ENCODE data around the gene LAMA5.

LAMA5 gene

GRCh38 chr20:62361799-62362589 is 5.1 kb downstream of the LAMA5 start:
- peaks cover 12 to 32% (median 25%) of the 10 kb centered on the region in 11 experiments for H3K27me3 ChIP-seq
- H3K27ac ChIP-seq: no peak overlapping the region; a peak in 1 of 22 replicates
- H4K20me1 ChIP-seq: peaks cover 5 to 83% (median 51%) of the 10 kb centered on the region in 11 experiments; a peak in 20 of 22 replicates
- H3K4me1 ChIP-seq: peaks cover 44 to 85% (median 73%) of the 10 kb centered on the region in 10 experiments
- TF ChIP-seq Cebpa-rat (IDR thresholded peaks at IDR 0.05): no peak
- 0 out of 22 replicates have a peak overlapping the region, but pooled peaks of 1 of the 11 experiments have one; percentile 14 for H3K9ac ChIP-seq
- H3K4me2 ChIP-seq: peak overlapping the region in 5 of 11 experiments; percentile 11 to 99 (median 99); a peak in 4 of 22 replicates
- no peaks in the 10 kb centered on the region; a peak in 1 of 22 replicates for H3K36me3 ChIP-seq
- H3K9me3 ChIP-seq (replicated peaks in 1 of 11): no peaks in the 10 kb centered on the region
- no peak overlapping the region for H3K4me3 ChIP-seq

GRCh38 chr20:62360854-62361798 is 6.0 kb downstream of the LAMA5 start:
- H3K9ac ChIP-seq: peak overlapping the region in 1 of 11 experiments; percentile 32; a peak in 1 of 22 replicates

GRCh38 chr20:62359491-62360121 is 7.5 kb downstream of the LAMA5 start:
- Histone ChIP-seq H3K4me1 (peaks cover 55 to 86% (median 75%) of the 10 kb centered on the region in 10 experiments), H3K9me3 (replicated peaks in 1 of 11) (no peaks in the 10 kb centered on the region), H4K20me1 (peaks cover 0 to 87% (median 46%) of the 10 kb centered on the region in 11 experiments; a peak in 19 of 22 replicates), H3K4me3 (no peak overlapping the region), H3K36me3 (no peaks in the 10 kb centered on the region; a peak in 1 of 22 replicates), H3K27me3 (peaks cover 0 to 13% (median 3%) of the 10 kb centered on the region in 11 experiments; a peak in 9 of 22 replicates), H3K27ac (peak overlapping the region in 1 of 11 experiments; percentile 61; a peak in 1 of 22 replicates), H3K9ac (peak overlapping the region in 2 of 11 experiments; percentile 4 to 14; a peak in 1 of 22 replicates), H3K4me2 (peak overlapping the region in 8 of 11 experiments; percentile 19 to 98 (median 96); a peak in 10 of 22 replicates)
- TF ChIP-seq Cebpa-rat (IDR thresholded peaks at IDR 0.05): no peak

More at GRCh38 chr20:62360854-62361798, 6.0 kb downstream of the LAMA5 start:
- H3K4me2 ChIP-seq: 0 out of 22 replicates have a peak overlapping the region, but pooled peaks of 1 of the 11 experiments have one; percentile 1
- peaks cover 46 to 86% (median 74%) of the 10 kb centered on the region in 10 experiments for H3K4me1 ChIP-seq
- H3K36me3 ChIP-seq: no peaks in the 10 kb centered on the region; a peak in 1 of 22 replicates
- no peak for TF ChIP-seq Cebpa-rat (IDR thresholded peaks at IDR 0.05)
- H3K27ac ChIP-seq: no peak overlapping the region; a peak in 1 of 22 replicates
- peaks cover 3 to 24% (median 16%) of the 10 kb centered on the region in 11 experiments for H3K27me3 ChIP-seq
- peaks cover 4 to 87% (median 59%) of the 10 kb centered on the region in 11 experiments; a peak in 20 of 22 replicates for H4K20me1 ChIP-seq
- H3K4me3 ChIP-seq: no peak overlapping the region
- H3K9me3 ChIP-seq (replicated peaks in 1 of 11): no peaks in the 10 kb centered on the region

- H4K20me1 ChIP-seq: peaks cover 0 to 86% (median 40%) of the 10 kb centered on the region in 11 experiments; a peak in 19 of 22 replicates
These were observed 8.0 kb downstream of the LAMA5 start for GRCh38 chr20:62359043-62359490.

GRCh38 chr20:62358171-62359042 is 8.7 kb downstream of the LAMA5 start:
- no peaks in the 10 kb centered on the region for H3K9me3 ChIP-seq (replicated peaks in 1 of 11)
- H3K4me2 ChIP-seq: peak overlapping the region; percentile 85 to 98 (median 96)
- H3K4me1 ChIP-seq: peaks cover 44 to 81% (median 68%) of the 10 kb centered on the region in 10 experiments
- H3K36me3 ChIP-seq: no peaks in the 10 kb centered on the region; a peak in 1 of 22 replicates
- peaks cover 0 to 13% (median 0%) of the 10 kb centered on the region in 11 experiments; a peak in 4 of 22 replicates for H3K27me3 ChIP-seq
- TF ChIP-seq Cebpa-rat (IDR thresholded peaks at IDR 0.05): no peak
- peak overlapping the region in 2 of 10 experiments; percentile 42 to 57; a peak in 3 of 20 replicates for H3K4me3 ChIP-seq
- H3K9ac ChIP-seq: peak overlapping the region in 10 of 11 experiments; percentile 19 to 66 (median 57); a peak in 12 of 22 replicates
- H3K27ac ChIP-seq: peak overlapping the region in 9 of 11 experiments; percentile 1 to 66 (median 47); a peak in 15 of 22 replicates
- peaks cover 0 to 79% (median 34%) of the 10 kb centered on the region in 11 experiments; a peak in 15 of 22 replicates for H4K20me1 ChIP-seq

More at GRCh38 chr20:62359043-62359490, 8.0 kb downstream of the LAMA5 start:
- Histone ChIP-seq H3K9me3 (replicated peaks in 1 of 11) (no peaks in the 10 kb centered on the region), H3K4me2 (peak overlapping the region in 10 of 11 experiments; percentile 19 to 98 (median 96); a peak in 18 of 22 replicates), H3K4me1 (peaks cover 50 to 84% (median 73%) of the 10 kb centered on the region in 10 experiments), H3K36me3 (no peaks in the 10 kb centered on the region; a peak in 1 of 22 replicates), H3K27ac (peak overlapping the region in 1 of 11 experiments; percentile 61; a peak in 2 of 22 replicates), H3K9ac (peak overlapping the region in 2 of 11 experiments; percentile 4 to 14; a peak in 1 of 22 replicates), H3K4me3 (no peak overlapping the region), H3K27me3 (peaks cover 0 to 13% (median 0%) of the 10 kb centered on the region in 11 experiments; a peak in 5 of 22 replicates)
- no peak for TF ChIP-seq Cebpa-rat (IDR thresholded peaks at IDR 0.05)

- Histone ChIP-seq H3K9me3 (replicated peaks in 1 of 11) (no peaks in the 10 kb centered on the region), H3K27ac (peak overlapping the region in 10 of 11 experiments; percentile 1 to 66 (median 48); a peak in 18 of 22 replicates), H3K36me3 (no peaks in the 10 kb centered on the region; a peak in 1 of 22 replicates), H3K27me3 (peaks cover 0 to 13% (median 0%) of the 10 kb centered on the region in 11 experiments; a peak in 4 of 22 replicates), H3K4me2 (peak overlapping the region; percentile 85 to 98 (median 96)), H3K4me3 (peak overlapping the region in 6 of 10 experiments; percentile 37 to 57 (median 41); a peak in 7 of 20 replicates), H4K20me1 (peaks cover 0 to 78% (median 26%) of the 10 kb centered on the region in 11 experiments; a peak in 14 of 22 replicates), H3K4me1 (peaks cover 44 to 80% (median 63%) of the 10 kb centered on the region in 10 experiments), H3K9ac (peak overlapping the region; percentile 36 to 66 (median 57); a peak in 18 of 22 replicates)
- TF ChIP-seq Cebpa-rat (IDR thresholded peaks at IDR 0.05): no peak
These were observed 9.4 kb downstream of the LAMA5 start for GRCh38 chr20:62357681-62358080.

Data from BLaER1 treated with 17β-estradiol and CSF1 and Interleukin-3, amounts not matched to agents 10 nM and 100 nM (cell line).